Endothelial cell of umbilical vein (primary cell): Measurements from ENCODE around the gene EMX1. TPM values are rescaled to one million over a fixed set of nuclear protein-coding genes. Genes with fewer than 3 reads are reported as not detected.

Experiments used
- BruUV-seq: library from RNA; stranded (reverse); fragments of 400-500 nt; replicated peaks from 2 replicates; lab custom pipeline; 2021; lab: Mats Ljungman, UMichigan
- CTCF ChIA-PET: fragments of 300-600, 350-600 bp; sonication (Branson Sonifier 250); formaldehyde crosslinking; loops from one replicate; lab custom pipeline; 2021; ENCODE audit warnings: antibody characterized with exemption, inconsistent platforms; lab: Charles Lee
- POLR2A ChIA-PET: fragments of 300-600, 350-600 bp; sonication (Branson Sonifier 250); formaldehyde crosslinking; loops from one replicate; lab custom pipeline; 2021; ENCODE audit warnings: antibody characterized with exemption, inconsistent platforms; lab: Charles Lee
- DNase-seq: peaks from one replicate; pipeline ENCODE4 v3.0.0-alpha.2; 2011; ENCODE audit warnings: low read depth, low spot score
- FAIRE-seq: peaks from 2 replicates; lab custom pipeline; 2011; peaks lifted over from hg19 to GRCh38; lab: Jason Lieb, UNC
- H2AFZ ChIP-seq: 2 replicates; pipeline ENCODE4 v1.6.0; 2012; ENCODE audit warnings: low read depth, low read length, control low read depth, inconsistent platforms
- H3K27ac ChIP-seq: 2 replicates; pipeline ENCODE4 v1.5.1; 2011; ENCODE audit warnings: low read depth, mild to moderate bottlenecking, control low read depth, low read length, moderate library complexity; ENCODE audit not compliant: insufficient read depth
- H3K27me3 ChIP-seq, 2 experiments: 2 replicates each; pipeline versions ENCODE4 v1.6.0 to v1.6.1; 2011; ENCODE audit warnings: low read length in 2 of 2, mixed read lengths in 1 of 2; ENCODE audit not compliant: control insufficient read depth in 2 of 2, insufficient read depth in 2 of 2
- H3K36me3 ChIP-seq, 2 experiments: 2 replicates in 1 of 2; 3 replicates in 1 of 2; pipeline ENCODE4 v1.5.1; 2011; ENCODE audit warnings: low read length in 2 of 2, mild to moderate bottlenecking in 1 of 2, moderate library complexity in 1 of 2; ENCODE audit not compliant: control insufficient read depth in 2 of 2, insufficient read depth in 2 of 2; ENCODE audit errors: extremely low read depth in 1 of 2
- H3K4me1 ChIP-seq: 3 replicates; pipeline ENCODE4 v1.5.1; 2011; ENCODE audit warnings: mild to moderate bottlenecking, low read length; ENCODE audit not compliant: control insufficient read depth, insufficient read depth; ENCODE audit errors: extremely low read depth
- H3K4me2 ChIP-seq: 2 replicates; pipeline ENCODE4 v1.6.1; 2011; ENCODE audit warnings: low read length, control low read depth, mixed read lengths; ENCODE audit not compliant: insufficient read depth
- H3K4me3 ChIP-seq, 3 experiments: fragments of 200-600 bp in 1 of 3; sonication (generic), shearing (Covaris generic) in 1 of 3; replicated peaks in 1 of 3; 2 replicates each; pipeline ENCODE4 v1.5.1; 2011 to 2016; ENCODE audit warnings: control low read depth in 3 of 3, low read length in 3 of 3, mild to moderate bottlenecking in 2 of 3, inconsistent platforms in 1 of 3, low read depth in 1 of 3, moderate library complexity in 1 of 3; ENCODE audit not compliant: insufficient read depth in 1 of 3
- H3K79me2 ChIP-seq: 2 replicates; pipeline ENCODE4 v1.6.0; 2012; ENCODE audit warnings: low read length, inconsistent platforms; ENCODE audit not compliant: control insufficient read depth, insufficient read depth
- H3K9ac ChIP-seq: replicated peaks from 2 replicates; pipeline ENCODE3; 2011; ENCODE audit warnings: low read length, control low read depth; ENCODE audit not compliant: insufficient read depth; ENCODE audit errors: extremely low read depth
- H3K9me1 ChIP-seq: replicated peaks from 3 replicates; pipeline ENCODE4 v1.6.0; 2011; ENCODE audit warnings: mild to moderate bottlenecking, low read length; ENCODE audit not compliant: control insufficient read depth, insufficient read depth; ENCODE audit errors: extremely low read depth
- H3K9me3 ChIP-seq: replicated peaks from 2 replicates; pipeline ENCODE4 v1.5.1; 2012; ENCODE audit warnings: low read length, inconsistent platforms; ENCODE audit not compliant: control insufficient read depth, insufficient read depth
- H4K20me1 ChIP-seq: replicated peaks from 2 replicates; pipeline ENCODE3; 2011; ENCODE audit warnings: mild to moderate bottlenecking, low read length; ENCODE audit not compliant: control insufficient read depth, insufficient read depth; ENCODE audit errors: extremely low read depth
- EZH2 ChIP-seq: IDR thresholded peaks from 2 replicates; pipeline ENCODE4 v1.6.1; 2012; ENCODE audit warnings: borderline replicate concordance, low read depth, mild to moderate bottlenecking, moderate library complexity, low read length, inconsistent platforms; ENCODE audit not compliant: severe bottlenecking
- FOS ChIP-seq: IDR thresholded peaks from 2 replicates; pipeline ENCODE4 v1.6.1; 2011; ENCODE audit warnings: mild to moderate bottlenecking, low read length, moderate library complexity, borderline replicate concordance; ENCODE audit not compliant: insufficient read depth
- GATA2 ChIP-seq: IDR thresholded peaks from 2 replicates; pipeline ENCODE4 v1.7.0; 2011; ENCODE audit warnings: low read depth, mild to moderate bottlenecking, moderate library complexity, mixed read lengths, low read length; ENCODE audit not compliant: insufficient read length, insufficient read depth
- JUN ChIP-seq: IDR thresholded peaks from 2 replicates; pipeline ENCODE4 v1.6.1; 2011; ENCODE audit warnings: borderline replicate concordance, low read depth; ENCODE audit not compliant: insufficient read length, insufficient read depth
- MYC ChIP-seq: IDR thresholded peaks from one replicate; pipeline ENCODE4 v1.6.1; 2011; ENCODE audit warnings: mild to moderate bottlenecking, low read depth, low read length
- POLR2A ChIP-seq: IDR thresholded peaks from 2 replicates; pipeline ENCODE4 v1.6.1; 2012; ENCODE audit warnings: low read depth, mild to moderate bottlenecking, control low read depth, low read length
- POLR2AphosphoS5 ChIP-seq: IDR thresholded peaks from 2 replicates; pipeline ENCODE4 v1.6.1; 2012; ENCODE audit warnings: low read depth, mild to moderate bottlenecking, control low read depth, low read length, moderate library complexity; ENCODE audit not compliant: insufficient read depth
- dilution Hi-C: fragments of 300-500 bp; cut with MboI; formaldehyde crosslinking; loops from one replicate; pipeline ENCODE4 v1.15.0; 2019; ENCODE audit warnings: low sequenced_read_pairs; ENCODE audit not compliant: extremely low pct_ligation_motif_present
- intact Hi-C: fragments of 100-400 bp; cut with micrococcal nuclease; formaldehyde crosslinking; loops from one replicate; pipeline ENCODE4 v1.10.0; 2022
- polyA plus RNA-seq, 4 experiments: library from polyadenylated mRNA; depleted of rRNA in 3 of 4; stranded (reverse) in 3 of 4; unstranded in 1 of 4; fragments of >200 nt; gene quantifications; 2 replicates each; pipeline versions ENCODE4 v1.2.1 to v1.2.3, GENCODE V29; 2011 to 2012; ENCODE audit warnings: missing spikeins in 1 of 4
- total RNA-seq: library from RNA; stranded (reverse); gene quantifications from 2 replicates; pipeline ENCODE4 v1.2.3, GENCODE V29; 2021
- TF ChIP-seq, protein P1 (sequence below), 2 donors: IDR thresholded peaks; 1 replicate in 1 of 2; 2 replicates in 1 of 2; pipeline ENCODE4 v1.5.1; 2011; ENCODE audit warnings: low read length in 2 of 2, mild to moderate bottlenecking in 2 of 2, moderate library complexity in 2 of 2, control low read depth in 1 of 2, inconsistent platforms in 1 of 2, low read depth in 1 of 2; ENCODE audit not compliant: insufficient read depth in 1 of 2; ENCODE audit errors: extremely low read depth in 1 of 2
- TF ChIP-seq, protein P2 (sequence below): IDR thresholded peaks from 2 replicates; pipeline ENCODE4 v1.6.1; 2011; ENCODE audit not compliant: insufficient read depth, insufficient read length

The EMX1 gene
- total and polyA plus RNA-seq, 2 donors (not counting 3 experiments of a cell fraction or from before 2014, with no cell fraction given): not detected

- no peak for FAIRE-seq
These were observed 26.4 kb downstream of the EMX1 start for GRCh38 chr2:72943540-72944395.

More at GRCh38 chr2:72943540-72944395, 26.4 kb downstream of the EMX1 start:
- no peak for DNase-seq
- no peaks in the 10 kb centered on the region for H3K9me1 ChIP-seq
- H3K4me3 ChIP-seq: no peak overlapping the region
- ChIA-PET CTCF (no interaction called here), POLR2A (no interaction called here)
- H3K4me2 ChIP-seq: no peak overlapping the region
- no peak overlapping the region for H3K27ac ChIP-seq
- no peak overlapping the region for H3K9ac ChIP-seq
- H3K79me2 ChIP-seq: no peaks in the 10 kb centered on the region
- intact Hi-C loops: no loop called here
- no peaks in the 10 kb centered on the region for H3K36me3 ChIP-seq
- no peak overlapping the region for H2AFZ ChIP-seq
- no peaks in the 10 kb centered on the region for H3K27me3 ChIP-seq
- TF ChIP-seq MYC (no peak), POLR2A (no peak), EZH2 (no peak), POLR2AphosphoS5 (no peak), FOS (no peak), JUN (no peak), GATA2 (no peak)
- TF ChIP-seq, protein P1, sequence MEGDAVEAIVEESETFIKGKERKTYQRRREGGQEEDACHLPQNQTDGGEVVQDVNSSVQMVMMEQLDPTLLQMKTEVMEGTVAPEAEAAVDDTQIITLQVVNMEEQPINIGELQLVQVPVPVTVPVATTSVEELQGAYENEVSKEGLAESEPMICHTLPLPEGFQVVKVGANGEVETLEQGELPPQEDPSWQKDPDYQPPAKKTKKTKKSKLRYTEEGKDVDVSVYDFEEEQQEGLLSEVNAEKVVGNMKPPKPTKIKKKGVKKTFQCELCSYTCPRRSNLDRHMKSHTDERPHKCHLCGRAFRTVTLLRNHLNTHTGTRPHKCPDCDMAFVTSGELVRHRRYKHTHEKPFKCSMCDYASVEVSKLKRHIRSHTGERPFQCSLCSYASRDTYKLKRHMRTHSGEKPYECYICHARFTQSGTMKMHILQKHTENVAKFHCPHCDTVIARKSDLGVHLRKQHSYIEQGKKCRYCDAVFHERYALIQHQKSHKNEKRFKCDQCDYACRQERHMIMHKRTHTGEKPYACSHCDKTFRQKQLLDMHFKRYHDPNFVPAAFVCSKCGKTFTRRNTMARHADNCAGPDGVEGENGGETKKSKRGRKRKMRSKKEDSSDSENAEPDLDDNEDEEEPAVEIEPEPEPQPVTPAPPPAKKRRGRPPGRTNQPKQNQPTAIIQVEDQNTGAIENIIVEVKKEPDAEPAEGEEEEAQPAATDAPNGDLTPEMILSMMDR (IDR thresholded peaks at IDR 0.05; ENCODE audit: extremely low read depth in 1 of 2, insufficient read depth in 1 of 2, low read depth in 1 of 2, low read length in 2 of 2): no peak
- TF ChIP-seq, protein P2, sequence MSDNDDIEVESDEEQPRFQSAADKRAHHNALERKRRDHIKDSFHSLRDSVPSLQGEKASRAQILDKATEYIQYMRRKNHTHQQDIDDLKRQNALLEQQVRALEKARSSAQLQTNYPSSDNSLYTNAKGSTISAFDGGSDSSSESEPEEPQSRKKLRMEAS: no peak
- H3K4me1 ChIP-seq: no peaks in the 10 kb centered on the region
- no peaks in the 10 kb centered on the region for H3K9me3 ChIP-seq
- dilution Hi-C loops: no loop called here
- BruUV-seq: no TSS peak
- H4K20me1 ChIP-seq: no peaks in the 10 kb centered on the region
